Tibial artery (tissue), 4 donors: ENCODE measurements around the gene RORC.

ENCODE experiments used
- DNase-seq, 2 donors: peaks; one replicate each; pipeline ENCODE4 v3.0.0-alpha.2; 2019
- H3K27ac ChIP-seq, 2 donors: fragments of 200-600 bp; sonication (generic) in 1 of 2; 1 replicate in 1 of 2; 2 replicates in 1 of 2; pipeline ENCODE4 v1.5.1; 2018 to 2019; ENCODE audit warnings: mild to moderate bottlenecking in 1 of 2
- H3K27me3 ChIP-seq, 2 donors: fragments of 200-600 bp; sonication (generic) in 1 of 2; one replicate each; pipeline versions ENCODE4 v1.5.1 to v1.6.0; 2016 to 2019
- H3K36me3 ChIP-seq, 3 donors: fragments of 200-600 bp; sonication (generic) in 2 of 3; one replicate each; pipeline ENCODE4 v1.5.1; 2016 to 2019; ENCODE audit warnings: mild to moderate bottlenecking in 2 of 3
- H3K4me1 ChIP-seq, 4 donors: fragments of 200-600 bp; sonication (generic) in 2 of 4; 1 replicate in 3 of 4; 2 replicates in 1 of 4; pipeline ENCODE4 v1.5.1; 2016 to 2019
- H3K4me3 ChIP-seq, 2 donors: fragments of 200-600 bp; sonication (generic) in 1 of 2; 1 replicate in 1 of 2; 2 replicates in 1 of 2; pipeline ENCODE4 v1.5.1; 2018 to 2019; ENCODE audit warnings: mild to moderate bottlenecking in 2 of 2
- H3K9me3 ChIP-seq, 3 donors: fragments of 200-600 bp; sonication (generic) in 1 of 3; one replicate each; pipeline ENCODE4 v1.5.1; 2016 to 2019
- intact Hi-C: fragments of 100-400 bp; cut with DNase I; formaldehyde crosslinking; loops from one replicate; pipeline ENCODE4 v1.15.0; 2023; ENCODE audit warnings: low total_unique reads
- TF ChIP-seq, protein P1 (sequence below), 2 experiments: fragments of 200-600 bp in 1 of 2; fragments of 450-650 bp in 1 of 2; IDR thresholded peaks; one replicate each; pipeline ENCODE4 v1.5.1; 2017 to 2019; ENCODE audit warnings: antibody characterized with exemption in 2 of 2, mild to moderate bottlenecking in 1 of 2, moderate library complexity in 1 of 2

RORC gene

GRCh38 chr1:151762941-151763921, 68.4 kb downstream of the RORC start, which contains the start of gene MRPL9:
MRPL9 (minus strand) TSS chr1:151763496; CDS start chr1:151763479, 17 bp downstream.
- Histone ChIP-seq H3K36me3 (peaks cover 14 to 40% (median 28%) of the 10 kb centered on the region in 3 donors), H3K27me3 (no peaks in the 10 kb centered on the region), H3K4me3 (peak within 1 kb of the TSS; percentile 69 to 75), H3K27ac (peak within 1 kb of the TSS; percentile 86 to 89), H3K4me1 (peaks cover 0 to 15% (median 8%) of the 10 kb centered on the region in 4 donors), H3K9me3 (no peaks in the 10 kb centered on the region)
- TF ChIP-seq, protein P1, sequence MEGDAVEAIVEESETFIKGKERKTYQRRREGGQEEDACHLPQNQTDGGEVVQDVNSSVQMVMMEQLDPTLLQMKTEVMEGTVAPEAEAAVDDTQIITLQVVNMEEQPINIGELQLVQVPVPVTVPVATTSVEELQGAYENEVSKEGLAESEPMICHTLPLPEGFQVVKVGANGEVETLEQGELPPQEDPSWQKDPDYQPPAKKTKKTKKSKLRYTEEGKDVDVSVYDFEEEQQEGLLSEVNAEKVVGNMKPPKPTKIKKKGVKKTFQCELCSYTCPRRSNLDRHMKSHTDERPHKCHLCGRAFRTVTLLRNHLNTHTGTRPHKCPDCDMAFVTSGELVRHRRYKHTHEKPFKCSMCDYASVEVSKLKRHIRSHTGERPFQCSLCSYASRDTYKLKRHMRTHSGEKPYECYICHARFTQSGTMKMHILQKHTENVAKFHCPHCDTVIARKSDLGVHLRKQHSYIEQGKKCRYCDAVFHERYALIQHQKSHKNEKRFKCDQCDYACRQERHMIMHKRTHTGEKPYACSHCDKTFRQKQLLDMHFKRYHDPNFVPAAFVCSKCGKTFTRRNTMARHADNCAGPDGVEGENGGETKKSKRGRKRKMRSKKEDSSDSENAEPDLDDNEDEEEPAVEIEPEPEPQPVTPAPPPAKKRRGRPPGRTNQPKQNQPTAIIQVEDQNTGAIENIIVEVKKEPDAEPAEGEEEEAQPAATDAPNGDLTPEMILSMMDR (IDR thresholded peaks at IDR 0.05) = no peak
- peak; percentile 78 to 84 for DNase-seq
- intact Hi-C loops = no loop called here

GRCh38 chr1:151760597-151761385, 70.8 kb downstream of the RORC start:
- Histone ChIP-seq H3K9me3 (no peaks in the 10 kb centered on the region), H3K27me3 (no peaks in the 10 kb centered on the region), H3K27ac (no peak overlapping the region), H3K4me3 (no peak overlapping the region), H3K36me3 (peaks cover 14 to 56% (median 28%) of the 10 kb centered on the region in 3 donors), H3K4me1 (peaks cover 0 to 15% (median 8%) of the 10 kb centered on the region in 4 donors)
- TF ChIP-seq, protein P1 (IDR thresholded peaks at IDR 0.05) = no peak
- DNase-seq = no peak
- intact Hi-C loops = no loop called here

DNA sequence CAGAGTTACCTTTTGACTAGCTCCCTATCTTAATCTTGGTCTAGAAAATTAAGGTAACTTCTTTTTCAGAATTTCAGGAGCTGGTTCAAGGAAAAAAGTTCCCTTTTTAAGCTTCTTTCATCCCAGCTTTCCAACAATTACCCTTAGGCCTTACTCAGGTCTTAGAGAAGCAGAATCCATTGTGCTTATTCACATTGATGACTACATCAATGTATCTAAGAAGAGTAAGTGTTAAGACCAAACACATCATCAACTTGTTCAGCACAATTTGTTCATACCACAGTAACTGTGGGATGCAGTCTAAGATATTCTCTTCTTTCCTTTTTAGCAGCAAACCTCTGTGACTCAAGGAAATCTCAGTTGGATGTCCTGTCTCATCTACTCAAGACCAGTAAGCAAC, 72.4 kb downstream of the RORC start:
- no peak for DNase-seq
- Histone ChIP-seq H3K27ac (no peak overlapping the region), H3K4me1 (peaks cover 0 to 14% (median 7%) of the 10 kb centered on the region in 4 donors), H3K9me3 (no peaks in the 10 kb centered on the region), H3K27me3 (no peaks in the 10 kb centered on the region), H3K4me3 (no peak overlapping the region), H3K36me3 (peaks cover 14 to 56% (median 28%) of the 10 kb centered on the region in 3 donors)
- TF ChIP-seq, protein P1 (IDR thresholded peaks at IDR 0.05) = no peak
- intact Hi-C loops = no loop called here

DNA sequence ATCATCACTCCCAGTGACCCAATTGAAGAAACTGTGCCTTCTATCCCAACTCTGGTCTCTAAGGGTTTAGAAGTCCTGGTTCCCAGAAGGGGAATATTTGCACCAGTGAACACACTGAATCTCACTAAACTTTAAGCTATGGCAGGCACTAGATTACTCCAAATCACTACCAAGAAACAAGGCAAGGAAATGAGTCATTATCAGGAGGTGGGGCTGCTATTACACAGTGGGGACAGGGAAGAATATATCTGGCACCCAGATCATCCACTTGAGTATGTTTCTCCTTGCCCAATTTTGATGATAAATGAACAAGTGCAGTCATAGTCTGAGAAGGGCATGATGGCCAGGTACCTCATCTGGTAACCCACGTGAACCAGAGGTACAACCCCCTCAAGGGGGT, 75.3 kb downstream of the RORC start:
- H3K4me3 ChIP-seq = no peak overlapping the region
- no peaks in the 10 kb centered on the region for H3K9me3 ChIP-seq
- no peak for DNase-seq
- H3K36me3 ChIP-seq = peaks cover 6 to 46% (median 20%) of the 10 kb centered on the region in 3 donors
- intact Hi-C loops = no loop called here
- H3K4me1 ChIP-seq = no peaks in the 10 kb centered on the region
- H3K27me3 ChIP-seq = no peaks in the 10 kb centered on the region
- H3K27ac ChIP-seq = no peak overlapping the region
- TF ChIP-seq, protein P1 (IDR thresholded peaks at IDR 0.05) = no peak
